CD14-positive monocyte (primary cell): Measurements from ENCODE around the gene GLIPR1L2. TPM values are rescaled to one million over a fixed set of nuclear protein-coding genes. Genes with fewer than 3 reads are reported as not detected.

ENCODE experiments used
- DNase-seq, 3 donors: peaks; one replicate each; pipeline ENCODE4 v3.0.0-alpha.2; 2011 to 2022
- H2AFZ ChIP-seq: 2 replicates; pipeline ENCODE4 v1.6.0; 2012; ENCODE audit warnings: mild to moderate bottlenecking, low read depth, low read length, inconsistent platforms; ENCODE audit not compliant: insufficient read depth, poor library complexity, severe bottlenecking
- H3K27ac ChIP-seq, 2 donors: 1 replicate in 1 of 2; 2 replicates in 1 of 2; pipeline ENCODE4 v1.5.1; 2012 to 2013; ENCODE audit warnings: low read length in 2 of 2, control low read depth in 1 of 2, inconsistent platforms in 1 of 2, low read depth in 1 of 2, mild to moderate bottlenecking in 1 of 2
- H3K27me3 ChIP-seq, 2 donors: one replicate each; pipeline versions ENCODE4 v1.6.0 to v1.6.1; 2011 to 2013; ENCODE audit warnings: low read length in 2 of 2; ENCODE audit not compliant: control insufficient read depth in 2 of 2, insufficient read depth in 2 of 2
- H3K36me3 ChIP-seq, 2 donors: replicated peaks in 1 of 2; 1 replicate in 1 of 2; 2 replicates in 1 of 2; pipeline versions ENCODE4 v1.5.1 to v1.6.1; 2012 to 2013; ENCODE audit warnings: low read length in 2 of 2, control low read depth in 1 of 2, inconsistent platforms in 1 of 2, mild to moderate bottlenecking in 1 of 2; ENCODE audit not compliant: insufficient read depth in 2 of 2, control insufficient read depth in 1 of 2
- H3K4me1 ChIP-seq, 2 donors: 1 replicate in 1 of 2; 2 replicates in 1 of 2; pipeline versions ENCODE4 v1.5.1 to v1.6.1; 2012 to 2013; ENCODE audit warnings: low read length in 2 of 2, control low read depth in 1 of 2, inconsistent platforms in 1 of 2, mild to moderate bottlenecking in 1 of 2, moderate library complexity in 1 of 2; ENCODE audit not compliant: insufficient read depth in 2 of 2, control insufficient read depth in 1 of 2
- H3K4me2 ChIP-seq: replicated peaks from 2 replicates; pipeline ENCODE3; 2012; ENCODE audit warnings: low read length, moderate library complexity, mild to moderate bottlenecking; ENCODE audit not compliant: poor library complexity, severe bottlenecking; ENCODE audit errors: extremely low read depth
- H3K4me3 ChIP-seq, 3 experiments: fragments of 200-600 bp in 1 of 3; sonication (generic) in 1 of 3; replicated peaks in 1 of 3; 1 replicate in 2 of 3; 2 replicates in 1 of 3; pipeline ENCODE4 v1.5.1; 2011 to 2013; ENCODE audit warnings: low read length in 3 of 3, mild to moderate bottlenecking in 3 of 3, control low read depth in 2 of 3, low read depth in 2 of 3, inconsistent platforms in 1 of 3, moderate library complexity in 1 of 3
- H3K79me2 ChIP-seq: 2 replicates; pipeline ENCODE4 v1.6.0; 2012; ENCODE audit warnings: mild to moderate bottlenecking, control low read depth, inconsistent platforms, low read length, moderate library complexity; ENCODE audit not compliant: insufficient read depth
- H3K9ac ChIP-seq: 2 replicates; pipeline ENCODE4 v1.6.0; 2017; ENCODE audit warnings: low read length, mild to moderate bottlenecking; ENCODE audit not compliant: insufficient read depth, poor library complexity, severe bottlenecking
- H3K9me3 ChIP-seq, 2 donors: replicated peaks in 1 of 2; 1 replicate in 1 of 2; 2 replicates in 1 of 2; pipeline versions ENCODE4 v1.5.1 to v1.6.1; 2012 to 2013; ENCODE audit warnings: low read length in 2 of 2, control low read depth in 1 of 2; ENCODE audit not compliant: control insufficient read depth in 1 of 2, insufficient read depth in 1 of 2
- H4K20me1 ChIP-seq: 2 replicates; pipeline ENCODE4 v1.6.0; 2012; ENCODE audit warnings: mild to moderate bottlenecking, low read length, control low read depth, moderate library complexity; ENCODE audit not compliant: insufficient read depth
- H3K27ac Mint-ChIP-seq, 7 donors: one replicate each; pipeline ENCODE4 v1.8.0; 2020; ENCODE audit warnings: mild to moderate bottlenecking in 7 of 7, mixed read lengths in 7 of 7, moderate library complexity in 6 of 7, inconsistent platforms in 2 of 7
- H3K27me3 Mint-ChIP-seq, 3 donors: one replicate each; pipeline ENCODE4 v1.8.0; 2021 to 2022; ENCODE audit warnings: low read depth in 3 of 3, mild to moderate bottlenecking in 3 of 3, mixed read lengths in 3 of 3, moderate library complexity in 3 of 3, inconsistent platforms in 1 of 3
- H3K36me3 Mint-ChIP-seq, 2 donors: one replicate each; pipeline ENCODE4 v1.8.0; 2020; ENCODE audit warnings: mixed read lengths in 2 of 2, inconsistent platforms in 1 of 2, mild to moderate bottlenecking in 1 of 2
- H3K4me1 Mint-ChIP-seq: one replicate; pipeline ENCODE4 v1.8.0; 2020; ENCODE audit warnings: mild to moderate bottlenecking, mixed read lengths
- H3K4me3 Mint-ChIP-seq, 2 donors: one replicate each; pipeline ENCODE4 v1.8.0; 2020; ENCODE audit warnings: mild to moderate bottlenecking in 2 of 2, mixed read lengths in 2 of 2, moderate library complexity in 1 of 2
- H3K9me3 Mint-ChIP-seq, 7 donors: one replicate each; pipeline ENCODE4 v1.8.0; 2020 to 2022; ENCODE audit warnings: mixed read lengths in 7 of 7, mild to moderate bottlenecking in 6 of 7, moderate library complexity in 6 of 7, inconsistent platforms in 2 of 7
- CTCF ChIP-seq: fragments of 200-600 bp; IDR thresholded peaks from one replicate; pipeline ENCODE4 v1.8.0; 2022; ENCODE audit warnings: antibody characterized with exemption, mild to moderate bottlenecking
- WGBS: methylation state at CpG from one replicate; pipeline ENCODE4 v1.1.5; 2013; ENCODE audit warnings: missing lambda C conversion rate; ENCODE audit not compliant: insufficient coverage; 5-methylcytosine and 5-hydroxymethylcytosine counted together
- intact Hi-C, 2 donors: fragments of 100-400 bp; cut with micrococcal nuclease; formaldehyde crosslinking; loops; one replicate each; pipeline versions ENCODE4 v1.15.0 to v1.15.1; 2023
- polyA plus RNA-seq, 3 donors: library from polyadenylated mRNA; depleted of rRNA in 1 of 3; unstranded in 2 of 3; stranded (reverse) in 1 of 3; fragments of 300-500 nt in 2 of 3; fragments of >200 nt in 1 of 3; fragmentation: Illumina TruSeq in 2 of 3; gene quantifications; 1 replicate in 2 of 3; 2 replicates in 1 of 3; pipeline ENCODE4 v1.2.3, GENCODE V29; 2012 to 2021

The GLIPR1L2 gene
- polyA plus RNA-seq, 3 donors, result 0.11 to 0.24 TPM; not detected in 1

- Mint-ChIP-seq H3K36me3 (peaks cover 0 to 4% of the 10 kb centered on the region in 2 donors), H3K9me3 (peaks cover 0 to 4% (median 2%) of the 10 kb centered on the region in 7 donors), H3K27me3 (peaks cover 0 to 3% (median 0%) of the 10 kb centered on the region in 3 donors), H3K4me3 (no peak overlapping the region), H3K4me1 (peaks cover 77% of the 10 kb centered on the region), H3K27ac (peak overlapping the region in 1 of 7 donors; percentile 60)
- intact Hi-C loops, result no loop called here
- TF ChIP-seq CTCF, result no peak
- H3K4me1 ChIP-seq, result peaks cover 72 to 83% of the 10 kb centered on the region in 2 donors
- peak in 1 of 3 donors; percentile 68 for DNase-seq
- no peak overlapping the region for H2AFZ ChIP-seq
- H3K27ac ChIP-seq, result peak overlapping the region in 1 of 2 donors; percentile 95
- WGBS, result no CpG with 5 or more reads among the region's 1 CpG
- H3K79me2 ChIP-seq, result peaks cover 15% of the 10 kb centered on the region
- no peaks in the 10 kb centered on the region for H3K36me3 ChIP-seq
- no peak overlapping the region for H3K9ac ChIP-seq
- H3K4me2 ChIP-seq, result no peak overlapping the region
- H3K4me3 ChIP-seq, result no peak overlapping the region
- H3K27me3 ChIP-seq, result no peaks in the 10 kb centered on the region
- no peaks in the 10 kb centered on the region for H3K9me3 ChIP-seq
- no peaks in the 10 kb centered on the region for H4K20me1 ChIP-seq
These were observed 85.2 kb downstream of the GLIPR1L2 start for GRCh38 chr12:75476071-75476470.

- Histone ChIP-seq H3K9ac (no peak overlapping the region), H3K79me2 (peaks cover 25% of the 10 kb centered on the region), H3K4me1 (peaks cover 62 to 79% of the 10 kb centered on the region in 2 donors), H3K27me3 (no peaks in the 10 kb centered on the region), H3K9me3 (no peaks in the 10 kb centered on the region), H3K27ac (peak overlapping the region in 1 of 2 donors; percentile 95), H3K36me3 (no peaks in the 10 kb centered on the region), H3K4me3 (no peak overlapping the region), H3K4me2 (peak overlapping the region; percentile 96), H4K20me1 (peaks cover 3% of the 10 kb centered on the region), H2AFZ (no peak overlapping the region)
- Mint-ChIP-seq H3K9me3 (peaks cover 0 to 4% (median 2%) of the 10 kb centered on the region in 7 donors), H3K27me3 (peaks cover 0 to 3% (median 0%) of the 10 kb centered on the region in 3 donors), H3K36me3 (peaks cover 0 to 4% of the 10 kb centered on the region in 2 donors), H3K27ac (peak overlapping the region in 6 of 7 donors; percentile 40 to 77 (median 62)), H3K4me3 (no peak overlapping the region), H3K4me1 (peaks cover 73% of the 10 kb centered on the region)
- DNase-seq, result no peak
- intact Hi-C loops, result no loop called here
- TF ChIP-seq CTCF, result no peak
- WGBS, result 80% methylated on average over 1 of the region's 2 CpGs
These were observed 86.2 kb downstream of the GLIPR1L2 start for GRCh38 chr12:75477137-75477536.
